Measurements from ENCODE around the gene AKAIN1.

Gene AKAIN1

DNA sequence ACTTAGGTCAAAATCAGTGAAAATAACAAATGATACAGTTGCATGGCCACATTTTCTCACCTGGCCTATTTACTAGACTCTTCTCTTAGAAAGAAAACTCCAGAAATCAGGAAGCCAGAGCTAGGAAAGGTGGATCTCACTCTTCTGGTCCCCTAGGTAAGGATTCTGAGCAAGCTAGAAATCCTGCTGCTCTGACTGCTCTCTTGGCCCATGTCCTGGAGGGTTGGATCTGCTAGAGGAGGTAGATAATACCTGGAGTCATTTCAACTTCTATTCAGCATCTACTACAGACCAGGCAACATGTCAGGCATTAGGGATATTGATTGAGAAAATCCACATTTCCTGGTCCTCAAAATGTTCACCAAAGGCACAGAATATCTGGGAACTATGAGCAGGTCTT lies 34.9 kb downstream of the AKAIN1 start:
- DNase-seq, result no peak

DNA sequence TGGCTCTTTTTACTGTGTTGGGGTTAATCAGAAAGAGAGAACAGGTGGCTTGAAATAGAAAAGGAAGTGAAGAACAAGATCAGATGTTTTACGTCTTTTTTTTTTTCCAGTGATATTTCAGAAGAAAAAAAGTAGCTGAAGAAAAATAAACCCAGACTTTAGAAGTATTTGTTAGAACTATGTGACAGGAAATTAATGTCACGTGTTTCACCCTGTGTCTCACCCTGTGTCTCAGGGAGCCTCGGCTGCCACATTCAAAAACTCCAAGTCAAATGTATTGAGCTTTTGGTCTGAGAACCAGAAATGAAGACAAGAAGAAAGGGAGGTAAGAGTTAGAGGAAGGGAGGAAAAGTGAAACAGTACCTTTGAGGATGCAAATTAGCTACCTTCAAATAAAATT lies 38.0 kb downstream of the AKAIN1 start:
- no peak for DNase-seq

DNA sequence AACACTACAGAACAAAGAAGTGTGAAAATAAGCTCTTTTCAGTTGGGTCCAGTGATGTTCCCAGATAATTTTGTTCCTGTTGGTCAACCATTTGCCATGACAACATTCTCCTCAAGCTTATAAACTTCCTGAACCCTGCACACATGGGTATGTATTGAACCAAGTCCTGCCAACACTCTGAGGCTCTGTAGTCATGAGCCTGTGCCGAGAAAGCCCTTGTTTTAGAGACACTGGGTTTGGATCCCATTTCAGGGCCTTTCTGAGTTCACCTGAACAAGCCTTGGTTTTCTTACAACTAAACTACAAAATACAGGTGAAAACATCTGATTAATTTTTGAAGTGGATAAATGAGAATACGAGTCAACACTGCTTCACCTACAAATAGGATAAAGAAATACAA lies 38.5 kb downstream of the AKAIN1 start:
- no peak for DNase-seq

DNA sequence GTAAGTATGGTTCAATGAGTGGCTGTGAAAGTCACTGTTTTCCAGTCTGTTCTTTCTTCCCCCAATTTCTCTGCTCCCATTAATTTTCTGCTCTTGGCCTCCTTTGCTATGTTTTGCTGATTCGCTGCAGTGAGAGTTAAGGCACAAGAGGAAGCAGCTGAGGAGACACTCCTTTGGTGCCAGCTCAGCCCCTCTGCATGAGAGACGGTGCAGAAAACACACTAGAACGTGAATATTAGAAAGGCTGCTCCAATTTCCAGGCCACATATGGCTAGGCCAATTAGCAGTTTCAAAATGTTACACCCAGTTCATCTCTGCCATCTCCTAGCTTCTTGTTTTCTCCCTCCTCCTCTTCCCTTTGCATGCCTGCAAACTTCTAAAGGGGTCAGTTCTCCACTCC lies 38.9 kb downstream of the AKAIN1 start:
- no peak for DNase-seq

DNA sequence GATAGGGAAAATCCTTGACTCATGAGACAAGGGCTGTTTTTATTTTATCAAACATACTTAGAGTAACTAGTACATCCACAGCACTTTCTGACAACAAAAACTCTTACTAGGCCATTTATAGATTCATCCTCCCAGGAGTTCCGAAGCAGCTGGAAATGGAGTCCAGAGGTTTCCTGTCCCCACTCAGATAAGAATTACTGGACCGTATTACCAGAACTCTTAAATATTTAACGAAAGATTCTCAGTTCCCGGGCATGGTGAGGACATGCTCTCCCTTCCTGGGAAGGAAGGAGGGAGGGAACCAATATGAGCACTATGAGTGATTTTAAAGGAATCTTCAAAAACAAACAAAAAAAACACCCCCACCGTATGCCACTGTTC lies 41.2 kb downstream of the AKAIN1 start:
- no peak for DNase-seq

DNA sequence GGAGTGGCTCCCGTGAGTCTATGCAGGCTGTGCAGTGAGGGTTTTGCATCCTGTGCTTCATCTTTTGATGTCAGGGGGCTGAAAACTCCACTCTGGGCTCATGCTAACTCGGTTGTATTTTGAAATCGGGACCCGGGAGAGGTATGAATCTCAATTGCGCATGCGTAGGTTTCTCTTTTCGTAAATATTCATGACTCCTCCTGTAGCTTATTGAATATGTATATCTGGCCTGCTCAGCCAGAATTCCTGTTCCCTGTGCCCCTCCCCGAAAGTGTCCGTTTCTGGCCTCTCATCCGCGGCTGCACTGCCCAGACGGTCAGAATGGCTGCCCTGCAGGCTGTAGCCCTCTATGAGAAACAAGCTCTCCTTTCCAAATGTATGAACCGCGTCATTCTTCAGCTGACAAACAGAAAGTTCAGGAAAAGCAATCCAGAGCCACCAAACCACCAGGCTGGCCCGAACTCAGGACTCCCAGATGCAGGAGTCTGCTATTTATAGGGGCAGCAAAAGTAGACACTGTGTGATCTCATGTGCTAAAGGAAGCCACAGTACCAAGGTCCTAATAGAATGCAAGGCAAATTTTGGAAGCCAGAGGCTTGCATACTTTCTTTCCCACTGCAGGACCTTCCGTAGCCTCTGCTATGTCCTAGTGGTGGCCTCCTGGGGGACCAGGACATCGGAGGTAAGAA lies 41.7 kb downstream of the AKAIN1 start:
- no peak for DNase-seq

DNA sequence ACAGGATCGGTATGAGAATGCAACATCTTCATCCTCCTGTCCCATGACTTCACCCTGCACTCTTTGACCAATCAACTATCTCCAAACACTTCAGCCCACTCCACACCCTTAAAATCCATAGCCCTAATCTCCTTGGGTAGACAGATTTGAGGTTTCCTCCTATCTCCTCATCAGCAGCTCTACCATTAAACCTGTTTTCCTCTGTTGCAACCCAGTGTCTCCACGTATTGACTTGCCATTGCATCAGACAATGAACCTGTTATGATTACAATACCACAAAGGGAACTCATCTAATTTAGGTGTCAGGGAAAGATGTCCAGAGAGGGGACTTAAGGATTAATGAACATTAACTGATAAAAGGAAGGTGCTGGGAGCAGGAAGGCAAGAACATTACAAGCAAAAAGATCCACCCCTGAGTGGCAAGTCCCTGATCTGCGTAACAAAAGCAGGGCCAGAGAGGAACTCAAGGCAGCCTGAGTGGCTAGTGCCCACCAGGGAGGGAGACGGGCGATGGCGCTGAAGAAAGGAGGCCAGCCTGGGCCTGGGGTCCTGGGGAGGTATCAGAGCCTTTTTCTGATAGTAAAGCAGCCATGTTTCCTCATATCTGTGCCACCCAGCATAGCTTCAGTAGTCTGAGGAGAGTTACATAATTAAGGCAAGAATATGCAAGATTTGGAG lies 44.6 kb downstream of the AKAIN1 start:
- no peak for DNase-seq

DNA sequence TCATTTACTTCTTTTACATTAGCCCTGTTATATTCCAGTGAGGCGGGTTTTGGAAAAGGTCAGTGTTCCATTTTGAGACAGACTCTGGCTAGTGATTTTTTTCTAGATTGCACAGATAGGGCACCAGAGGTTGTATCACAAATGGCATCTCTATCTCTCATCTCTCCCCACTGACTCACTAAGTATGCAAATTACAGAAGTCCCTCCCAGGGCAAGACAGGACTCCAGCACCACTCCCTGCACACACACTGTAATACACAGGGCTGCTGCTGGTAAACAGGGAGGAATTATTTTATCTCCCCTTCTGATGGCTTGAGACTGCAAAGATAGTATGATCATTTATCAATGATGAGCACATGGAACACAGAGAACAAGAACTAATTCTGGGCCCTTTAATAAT lies 46.2 kb downstream of the AKAIN1 start:
- DNase-seq, result no peak

DNA sequence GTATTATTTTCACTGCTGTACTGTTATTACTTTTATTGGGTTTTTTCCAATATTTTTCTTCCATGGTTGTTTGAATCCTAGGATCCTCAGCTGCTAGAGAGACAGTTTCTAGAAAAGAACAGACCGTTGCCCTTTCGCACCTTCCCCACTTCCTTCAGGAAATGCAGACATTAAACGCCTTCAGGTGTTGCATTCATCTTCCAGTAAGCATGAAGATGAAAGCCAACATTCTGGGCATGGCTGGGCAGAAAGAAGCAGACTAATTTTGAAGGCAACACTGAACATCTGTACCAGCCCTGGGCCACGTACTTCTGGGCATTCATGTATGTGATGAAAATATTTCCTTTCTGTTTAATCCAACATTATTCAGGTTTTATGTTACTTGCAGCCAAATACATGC lies 51.0 kb downstream of the AKAIN1 start:
- DNase-seq, result no peak

DNA sequence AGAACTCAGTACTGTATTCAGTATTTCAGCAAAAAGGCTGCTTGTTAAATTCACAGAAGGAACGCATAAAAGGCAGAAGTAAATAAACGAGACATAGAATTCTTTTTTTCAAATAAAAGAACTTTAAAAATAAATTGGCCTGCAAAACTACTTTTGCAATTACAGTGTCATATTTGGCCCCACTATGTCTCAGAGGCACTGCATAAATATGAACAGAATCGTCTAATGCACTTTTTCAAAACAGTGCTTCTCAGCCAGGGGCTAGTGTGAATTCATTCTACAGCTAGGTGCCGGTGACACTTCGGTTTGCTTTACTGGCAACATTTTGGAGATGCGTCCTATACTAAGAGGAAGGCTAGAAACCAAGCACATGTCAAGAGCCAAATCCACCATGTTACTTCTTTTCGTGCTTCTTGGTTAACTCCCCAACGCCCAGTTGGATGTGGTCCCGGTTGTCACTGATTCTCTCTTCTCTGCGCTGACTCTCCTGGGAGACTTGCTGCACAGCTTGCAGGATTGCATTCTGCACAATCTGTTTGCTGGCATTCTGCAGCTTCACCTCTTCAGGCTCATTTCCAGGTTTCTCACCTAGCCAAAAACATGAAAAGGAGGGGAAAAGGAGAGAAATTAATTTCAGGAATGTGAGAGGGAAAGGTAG lies 51.8 kb downstream of the AKAIN1 start:
- no peak for DNase-seq

DNA sequence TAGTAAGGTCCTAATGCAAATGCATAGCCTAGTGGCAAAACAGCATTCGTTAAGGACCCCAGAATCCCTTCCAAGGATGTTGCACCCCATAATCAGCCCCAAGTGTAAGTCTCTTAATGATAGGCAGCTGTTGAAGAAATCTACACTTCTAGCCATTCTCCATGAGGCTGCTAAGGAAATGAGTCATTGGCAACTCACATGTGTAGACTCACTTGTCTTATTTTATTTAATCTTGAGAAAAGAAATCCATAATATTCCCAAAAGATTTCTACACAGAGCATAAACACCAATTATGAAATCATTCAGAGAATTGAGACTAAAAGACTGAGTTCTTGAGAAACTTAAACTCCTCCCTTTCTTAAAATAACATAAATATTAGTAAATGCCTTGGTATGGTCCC lies 52.4 kb downstream of the AKAIN1 start:
- no peak for DNase-seq

DNA sequence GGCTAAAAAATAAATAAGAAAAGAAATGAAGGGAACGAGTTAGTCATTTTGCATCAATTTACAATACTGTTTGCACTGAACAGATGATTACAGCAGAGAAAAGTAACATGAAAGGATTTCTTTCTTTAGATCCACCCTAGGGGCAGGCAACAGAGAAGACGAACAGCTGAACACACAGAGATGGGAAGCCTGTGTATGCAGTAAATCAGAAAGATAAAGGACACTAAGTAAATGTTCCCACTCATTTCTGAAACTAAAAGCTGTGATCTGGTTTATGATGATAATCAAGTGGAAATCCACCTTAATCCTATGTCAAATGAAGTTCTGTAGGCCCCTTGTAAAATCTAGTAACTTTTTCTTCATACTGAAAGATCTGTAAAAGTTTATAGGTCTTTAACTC lies 54.2 kb downstream of the AKAIN1 start:
- no peak for DNase-seq

DNA sequence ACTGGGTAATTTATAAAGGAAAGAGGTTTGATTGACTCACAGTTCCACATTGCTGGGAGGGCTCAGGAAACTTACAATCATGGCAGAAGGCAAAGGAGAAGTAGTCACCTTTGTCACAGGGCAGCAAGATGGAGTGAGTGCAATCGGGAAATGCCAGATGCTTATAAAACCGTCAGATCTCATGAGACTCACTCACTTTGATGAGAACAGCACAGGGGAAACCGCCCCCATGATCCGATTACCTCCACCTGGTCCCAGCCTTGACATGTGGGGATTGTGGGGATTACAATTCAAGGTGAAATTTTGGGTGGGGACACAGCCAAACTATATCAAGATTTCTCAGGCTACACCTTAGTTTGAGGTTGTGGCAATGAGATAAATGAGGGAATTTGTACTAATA lies 54.9 kb downstream of the AKAIN1 start:
- no peak for DNase-seq

DNA sequence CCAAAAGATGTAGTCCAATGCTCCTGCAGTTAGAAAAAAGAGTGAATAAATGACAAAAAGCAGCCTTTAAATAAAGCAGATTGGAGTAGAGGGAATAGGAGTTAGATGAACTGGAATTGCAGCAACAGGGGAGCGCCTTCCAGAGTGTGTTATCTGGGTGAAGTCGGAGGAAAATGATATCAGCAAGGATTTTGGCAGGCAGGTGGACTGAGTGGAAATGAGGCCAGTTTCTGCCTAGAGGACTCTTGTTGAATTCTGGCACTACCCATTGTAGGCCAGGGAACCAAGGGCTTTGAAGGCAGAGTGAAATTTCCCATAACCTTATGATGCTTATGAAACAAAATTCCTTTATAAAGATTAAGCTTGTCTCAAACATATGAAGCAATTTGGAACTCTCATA lies 59.8 kb downstream of the AKAIN1 start:
- DNase-seq, result no peak

DNA sequence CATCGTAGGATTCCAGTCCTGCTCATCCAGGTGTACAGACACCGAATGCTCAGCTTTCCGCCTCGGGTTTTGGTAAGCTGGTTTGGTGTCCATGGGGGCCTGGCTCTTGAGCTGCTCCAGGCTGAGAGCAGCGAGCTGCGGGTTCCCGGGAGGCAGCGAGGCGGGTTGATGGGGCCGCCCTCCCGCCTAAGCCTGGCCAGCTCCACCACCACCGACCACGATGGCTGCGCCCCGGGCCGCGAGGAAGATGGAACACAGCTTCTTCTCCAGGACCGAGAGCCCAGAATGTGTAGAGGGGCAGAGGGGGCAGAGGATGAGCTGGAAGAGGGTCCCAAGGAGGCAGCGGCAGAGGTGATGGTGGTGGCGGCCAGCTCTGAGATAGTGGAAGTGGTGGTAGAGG lies 64.1 kb downstream of the AKAIN1 start:
- DNase-seq, result no peak

DNA sequence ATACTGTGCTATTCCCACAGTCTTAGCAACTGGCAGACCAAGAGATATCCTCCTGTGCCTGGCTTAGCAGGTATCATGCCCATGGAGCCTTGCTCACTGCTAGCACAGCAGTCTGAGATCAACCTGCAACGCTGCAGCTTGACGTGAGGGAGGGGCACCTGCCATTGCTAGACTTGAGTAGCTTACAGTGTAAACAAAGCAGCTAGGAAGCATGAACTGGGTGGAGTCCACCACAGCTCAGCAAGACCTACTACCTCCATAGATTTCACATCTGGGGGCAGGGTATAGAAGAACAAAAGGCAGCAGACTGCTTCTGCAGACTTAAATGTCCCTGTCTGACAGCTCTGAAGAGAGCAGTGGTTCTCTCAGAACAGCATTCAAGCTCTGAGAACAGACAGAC lies 74.8 kb downstream of the AKAIN1 start:
- no peak for DNase-seq

DNA sequence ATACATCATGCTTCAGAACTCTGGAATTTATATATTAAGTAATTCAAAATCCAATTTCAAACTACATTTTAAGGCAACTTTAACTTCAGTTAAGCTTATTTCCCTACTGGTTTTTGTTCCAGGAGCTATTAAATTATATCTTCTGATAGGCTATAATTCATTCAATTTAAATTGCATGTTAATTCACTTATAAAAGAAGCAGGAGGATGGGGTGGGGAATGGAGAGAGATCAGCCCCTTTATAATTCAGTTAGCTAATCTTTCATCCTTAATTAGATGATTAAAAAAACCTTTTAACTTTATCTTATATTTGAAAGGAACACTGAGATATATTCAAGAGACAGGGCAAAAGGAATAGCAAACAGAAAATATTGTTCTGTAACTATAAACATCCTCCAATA lies 86.8 kb downstream of the AKAIN1 start:
- DNase-seq, result no peak

DNA sequence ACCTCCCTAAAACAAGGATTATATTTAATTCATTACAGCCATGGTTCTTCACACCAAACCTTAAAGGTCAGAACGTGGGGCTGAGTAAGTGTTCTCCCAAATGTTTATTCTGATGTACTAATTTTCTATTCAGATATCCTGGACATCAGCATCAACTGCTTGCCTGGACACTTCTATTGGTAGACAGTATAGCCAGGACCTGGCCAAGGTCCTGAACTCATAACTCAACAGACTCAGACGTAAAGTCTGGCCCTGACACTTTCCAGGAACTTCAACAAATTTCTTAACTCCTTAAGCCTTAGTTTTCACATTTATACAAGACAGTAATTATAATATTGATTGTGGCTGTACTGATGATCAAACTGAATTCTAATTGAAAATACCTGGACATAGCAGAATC lies 89.1 kb downstream of the AKAIN1 start:
- no peak for DNase-seq

DNA sequence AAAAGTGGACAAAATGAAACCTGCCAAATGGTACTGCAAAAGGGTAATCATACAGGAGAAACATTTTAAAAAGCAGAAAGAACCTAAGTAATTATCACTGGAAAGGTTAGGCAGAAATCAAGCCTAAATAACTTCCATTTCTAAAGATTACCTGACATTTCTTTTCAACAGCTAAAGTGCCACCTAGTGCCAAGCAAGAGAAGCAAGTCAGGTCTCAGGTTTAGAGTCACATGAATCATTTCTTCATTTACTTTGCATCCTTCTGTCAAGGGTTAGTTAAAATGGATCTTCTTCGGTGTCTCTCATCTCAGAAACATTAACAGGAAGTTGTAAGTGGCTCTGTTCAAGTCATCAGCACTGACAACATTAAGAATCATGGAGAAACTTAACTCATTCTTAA lies 90.3 kb downstream of the AKAIN1 start:
- DNase-seq, result no peak

DNA sequence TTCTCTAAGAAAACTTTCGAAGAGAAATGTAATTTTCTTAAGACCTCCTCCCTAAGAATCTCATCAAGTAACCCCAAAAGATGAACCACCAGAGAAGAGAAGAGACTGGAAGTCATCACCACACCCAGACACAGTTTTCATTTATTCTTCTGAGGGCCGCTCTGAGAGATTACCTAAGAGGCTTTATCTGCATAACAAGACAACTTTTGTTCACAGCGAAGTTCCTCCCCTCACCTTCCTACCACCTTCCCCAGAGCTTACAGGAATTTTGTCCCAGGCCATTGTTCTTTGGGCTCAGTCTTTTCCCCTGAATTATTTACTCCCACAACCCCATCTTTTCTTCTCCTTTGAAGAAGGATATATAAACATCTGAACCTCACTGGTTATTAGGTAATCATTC lies 92.8 kb downstream of the AKAIN1 start:
- no peak for DNase-seq

DNA sequence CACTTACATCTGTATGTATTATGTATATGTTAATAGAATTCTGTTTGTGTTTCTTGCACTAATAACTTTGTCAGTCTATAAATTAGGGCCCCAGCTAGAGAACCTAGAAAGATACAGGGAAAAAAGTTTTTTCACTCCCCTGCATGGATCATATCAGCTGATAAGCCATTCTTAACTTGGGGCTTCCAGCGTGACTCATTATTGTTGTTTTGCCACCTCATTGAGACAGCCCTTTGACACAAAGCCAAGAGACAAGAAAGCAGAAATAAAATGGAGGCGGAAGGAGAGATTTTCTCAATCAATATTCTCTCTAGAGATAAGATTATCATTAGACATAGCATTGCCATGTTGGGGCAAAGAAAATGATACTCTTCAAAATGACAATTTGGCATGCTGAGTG lies 93.4 kb downstream of the AKAIN1 start:
- DNase-seq, result no peak

DNA sequence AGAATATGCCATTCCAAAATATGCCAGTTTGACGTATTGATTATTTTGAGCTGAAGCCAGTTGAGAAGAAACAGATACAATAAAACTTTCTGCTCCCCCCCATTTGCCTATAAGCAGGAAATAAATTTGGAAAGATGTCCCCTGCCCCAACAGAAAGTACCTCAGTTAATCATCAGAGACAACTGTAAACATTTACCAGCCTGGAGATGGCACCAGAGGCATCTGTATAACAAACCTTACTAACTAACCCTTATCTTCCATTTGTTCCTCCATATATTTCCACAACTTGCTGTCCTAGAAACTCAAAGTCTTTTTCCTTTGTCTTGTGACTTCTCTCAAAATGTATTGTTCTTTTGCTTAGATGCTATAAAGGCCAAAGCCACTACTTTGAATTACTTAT lies 93.8 kb downstream of the AKAIN1 start:
- no peak for DNase-seq

DNA sequence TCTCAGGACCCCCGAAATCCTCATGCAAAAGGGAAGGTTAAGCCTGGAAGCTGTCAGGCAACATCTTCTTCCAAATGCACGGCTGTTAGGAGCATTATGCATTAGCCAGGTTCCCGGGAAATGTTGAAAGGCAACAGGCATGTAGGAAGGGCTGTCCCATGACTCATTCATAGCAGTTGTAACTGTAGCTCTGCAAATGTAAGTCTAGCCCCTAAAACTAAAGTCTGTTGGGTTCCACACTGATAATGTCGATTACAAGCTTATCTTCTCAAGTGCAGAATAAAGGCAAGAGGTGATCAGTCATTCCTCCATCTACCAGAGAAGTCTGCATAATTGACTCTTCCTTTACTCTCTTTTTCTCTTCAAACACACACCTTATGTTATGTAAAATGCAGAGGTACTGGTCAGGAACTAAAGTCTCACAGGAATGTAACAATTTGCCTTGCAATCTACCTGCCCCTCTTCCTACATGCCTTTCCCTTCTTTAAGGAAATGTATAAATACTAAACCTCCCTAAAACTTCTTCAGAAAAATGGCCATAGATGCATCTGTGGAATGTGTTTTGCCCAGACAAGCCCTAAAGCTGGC lies 99.8 kb downstream of the AKAIN1 start:
- no peak for DNase-seq

Measured in nucleus accumbens (tissue), 56 donors.